OCI-LY7 (cell line): ENCODE data around the gene EIF4E. TPM values are rescaled to one million over a fixed set of nuclear protein-coding genes. Genes with fewer than 3 reads are reported as not detected.
A peak's percentile ranks its signal among the peaks of the same experiment; 100 is the strongest.

Source experiments
- BruUV-seq: library from RNA; stranded (reverse); fragments of 400-500 nt; replicated peaks from 2 replicates; lab custom pipeline; 2021; lab: Mats Ljungman, UMichigan
- CTCF ChIA-PET: fragments of 300-600 bp; sonication (Branson Sonifier 250); formaldehyde crosslinking; loops from one replicate; lab custom pipeline; 2022; ENCODE audit warnings: antibody characterized with exemption; ENCODE audit not compliant: unreplicated experiment; lab: Charles Lee
- POLR2A ChIA-PET: fragments of 300-600 bp; sonication (Branson Sonifier 250); formaldehyde crosslinking; loops from one replicate; lab custom pipeline; 2022; ENCODE audit warnings: antibody characterized with exemption; lab: Charles Lee
- DNase-seq: peaks from one replicate; pipeline ENCODE4 v3.0.0-alpha.2; 2015; ENCODE audit warnings: low spot score
- H2AFZ ChIP-seq: fragments of 200-600 bp; sonication (generic), shearing (Covaris generic); 2 replicates; pipeline ENCODE4 v1.6.1; 2014; ENCODE audit warnings: mild to moderate bottlenecking, antibody characterized with exemption, low read length, moderate library complexity
- H3K27ac ChIP-seq: fragments of 200-600 bp; sonication (generic); 2 replicates; pipeline ENCODE4 v1.5.1; 2014; ENCODE audit warnings: mixed run types, low read depth, mild to moderate bottlenecking, moderate library complexity, low read length, inconsistent platforms; ENCODE audit not compliant: poor library complexity, severe bottlenecking
- H3K36me3 ChIP-seq: fragments of 200-600 bp; sonication (generic); 2 replicates; pipeline ENCODE4 v1.6.1; 2014; ENCODE audit warnings: mild to moderate bottlenecking, antibody characterized with exemption, low read length, moderate library complexity, mixed read lengths; ENCODE audit not compliant: insufficient read depth
- H3K4me1 ChIP-seq: fragments of 200-600 bp; sonication (generic); 2 replicates; pipeline ENCODE4 v1.5.1; 2014; ENCODE audit warnings: mild to moderate bottlenecking, low read length; ENCODE audit not compliant: insufficient read depth, poor library complexity, severe bottlenecking
- H3K4me2 ChIP-seq: fragments of 200-600 bp; sonication (generic); 2 replicates; pipeline ENCODE4 v1.6.1; 2014; ENCODE audit warnings: mild to moderate bottlenecking, low read length
- H3K4me3 ChIP-seq: fragments of 200-600 bp; sonication (generic); 2 replicates; pipeline ENCODE4 v1.5.1; 2014; ENCODE audit warnings: mild to moderate bottlenecking, low read depth, low read length; ENCODE audit not compliant: poor library complexity, severe bottlenecking
- H3K79me2 ChIP-seq: fragments of 200-600 bp; sonication (generic); 2 replicates; pipeline ENCODE4 v1.6.1; 2016; ENCODE audit warnings: low read depth, mild to moderate bottlenecking, low read length, moderate library complexity, mixed read lengths; ENCODE audit not compliant: insufficient read depth
- H3K9me2 ChIP-seq: fragments of 200-600 bp; sonication (generic); 2 replicates; pipeline ENCODE4 v1.6.1; 2016; ENCODE audit warnings: mild to moderate bottlenecking, low read length, mixed read lengths; ENCODE audit not compliant: insufficient read depth
- H3K9me3 ChIP-seq: fragments of 200-600 bp; sonication (generic); 2 replicates; pipeline ENCODE4 v1.6.1; 2014; ENCODE audit warnings: mild to moderate bottlenecking, mixed run types, low read length, mixed read lengths
- H4K20me1 ChIP-seq: fragments of 200-600 bp; sonication (generic); 2 replicates; pipeline ENCODE4 v1.6.1; 2014; ENCODE audit warnings: mild to moderate bottlenecking, antibody characterized with exemption, low read length, moderate library complexity, mixed read lengths; ENCODE audit not compliant: insufficient read depth
- CTCF ChIP-seq: fragments of 200-600 bp; sonication (generic); conservative IDR thresholded peaks from 2 replicates; pipeline ENCODE4 v1.5.1; 2014; ENCODE audit warnings: mild to moderate bottlenecking, antibody characterized with exemption, low read length, moderate library complexity, mixed read lengths
- EZH2phosphoT487 ChIP-seq: fragments of 200-600 bp; sonication (generic); IDR thresholded peaks from 2 replicates; pipeline ENCODE4 v1.6.1; 2018; ENCODE audit warnings: low read depth, borderline replicate concordance, mild to moderate bottlenecking, mixed run types, antibody characterized with exemption, low read length, moderate library complexity, mixed read lengths
- intact Hi-C: fragments of 100-400 bp; cut with micrococcal nuclease; formaldehyde crosslinking; loops from one replicate; pipeline ENCODE4 v1.10.0; 2022; ENCODE audit not compliant: unreplicated experiment
- total RNA-seq, 2 experiments: library from RNA; depleted of rRNA in 1 of 2; stranded (reverse); fragments of >200 nt in 1 of 2; shearing (Covaris generic) in 1 of 2; gene quantifications; 2 replicates each; pipeline ENCODE4 v1.2.3, GENCODE V29; 2014 to 2022

EIF4E gene
- total RNA-seq, 2 experiments from 2014 or later: 136 to 160 TPM

GRCh38 chr4:98932539-98932938 lies 3.6 kb upstream of the EIF4E start:
- H3K36me3 ChIP-seq: peaks cover 4% of the 10 kb centered on the region
- no peak overlapping the region for H3K4me3 ChIP-seq
- H3K9me3 ChIP-seq: peaks cover 21% of the 10 kb centered on the region; the same call in 1 of the 2 replicates
- no peak overlapping the region for H3K27ac ChIP-seq
- 0 out of 2 replicates have a peak, but pooled peaks cover 4% of the 10 kb centered on the region for H4K20me1 ChIP-seq
- POLR2A ChIA-PET: interaction anchor here (0.7 to 1.5 kb wide), 4 partner anchors 11 to 544 kb away, joined by 3 to 5 read pairs (median 4); partner anchors contain the start of gene ADH5
- H3K4me1 ChIP-seq: peaks cover 15% of the 10 kb centered on the region
- H3K79me2 ChIP-seq: peaks cover 14% of the 10 kb centered on the region
- H3K9me2 ChIP-seq: no peaks in the 10 kb centered on the region
- no peak overlapping the region for H2AFZ ChIP-seq
- intact Hi-C loops: no loop called here
- CTCF ChIA-PET: no interaction called here
- TF ChIP-seq CTCF (no peak), EZH2phosphoT487 (no peak)
- no peak for DNase-seq
- BruUV-seq: no TSS peak
- no peak overlapping the region for H3K4me2 ChIP-seq

GRCh38 chr4:98930311-98930865 lies 1.5 kb upstream of the EIF4E start:
- H2AFZ ChIP-seq: peak overlapping the region; percentile 93; the same call in 1 of the 2 replicates
- no peak overlapping the region for H3K27ac ChIP-seq
- H3K4me3 ChIP-seq: peak overlapping the region; percentile 88
- peaks cover 35% of the 10 kb centered on the region for H3K79me2 ChIP-seq
- DNase-seq: no peak
- CTCF ChIA-PET: no interaction called here
- TF ChIP-seq EZH2phosphoT487 (no peak), CTCF (no peak)
- H3K4me1 ChIP-seq: peaks cover 32% of the 10 kb centered on the region
- H3K4me2 ChIP-seq: peak overlapping the region; percentile 88
- peaks cover 22% of the 10 kb centered on the region for H3K36me3 ChIP-seq
- intact Hi-C loops: no loop called here
- no TSS peak for BruUV-seq
- peaks cover 20% of the 10 kb centered on the region; the same call in 1 of the 2 replicates for H4K20me1 ChIP-seq
- H3K9me3 ChIP-seq: peaks cover 21% of the 10 kb centered on the region; the same call in 1 of the 2 replicates
- POLR2A ChIA-PET: interaction anchor here (0.7 to 1.1 kb wide), 3 partner anchors 9 to 479 kb away, joined by 3 to 4 read pairs (median 4); no protein-coding TSS in a partner anchor
- no peaks in the 10 kb centered on the region for H3K9me2 ChIP-seq
